AG09309 (cell line): Measurements from ENCODE around the gene WRAP73.
"Not testable (repeated sequence)": the region's sequence is repeated elsewhere in the genome, so short reads cannot be mapped to it uniquely, and the experiment has no call there.

Experiments
- DNase-seq: peaks from one replicate; pipeline ENCODE4 v3.0.0-alpha.2; 2010; ENCODE audit warnings: low read depth
- H3K4me3 ChIP-seq: 2 replicates; pipeline ENCODE4 v1.5.1; 2011; ENCODE audit warnings: mild to moderate bottlenecking, low read depth, low read length, moderate library complexity; ENCODE audit not compliant: control insufficient read depth
- TF ChIP-seq, protein P1 (sequence below): IDR thresholded peaks from 2 replicates; pipeline ENCODE4 v1.5.1; 2011; ENCODE audit warnings: mild to moderate bottlenecking, low read depth, low read length, inconsistent platforms; ENCODE audit not compliant: insufficient read depth, control insufficient read depth; ENCODE audit errors: missing control alignments

Gene WRAP73

DNA sequence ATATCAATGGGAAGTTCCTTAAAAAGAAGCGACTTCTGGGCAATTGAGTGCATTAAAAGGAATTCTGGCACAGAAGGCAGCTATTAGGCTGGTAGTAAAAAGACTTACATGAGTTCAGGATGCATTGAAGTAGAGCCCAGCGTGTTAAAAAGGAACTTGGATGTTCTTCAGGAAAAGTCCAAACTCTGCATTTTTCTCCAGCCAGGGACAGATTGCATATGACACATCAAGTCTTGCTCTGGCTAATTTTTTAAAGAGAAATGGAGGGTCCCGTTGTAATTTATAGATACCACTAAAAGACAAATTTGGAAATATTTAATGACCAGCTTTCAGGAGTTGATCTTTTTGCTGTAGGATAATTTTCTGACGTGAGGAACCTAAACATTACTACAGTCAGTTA lies 23.9 kb downstream of the WRAP73 start:
- TF ChIP-seq, protein P1, sequence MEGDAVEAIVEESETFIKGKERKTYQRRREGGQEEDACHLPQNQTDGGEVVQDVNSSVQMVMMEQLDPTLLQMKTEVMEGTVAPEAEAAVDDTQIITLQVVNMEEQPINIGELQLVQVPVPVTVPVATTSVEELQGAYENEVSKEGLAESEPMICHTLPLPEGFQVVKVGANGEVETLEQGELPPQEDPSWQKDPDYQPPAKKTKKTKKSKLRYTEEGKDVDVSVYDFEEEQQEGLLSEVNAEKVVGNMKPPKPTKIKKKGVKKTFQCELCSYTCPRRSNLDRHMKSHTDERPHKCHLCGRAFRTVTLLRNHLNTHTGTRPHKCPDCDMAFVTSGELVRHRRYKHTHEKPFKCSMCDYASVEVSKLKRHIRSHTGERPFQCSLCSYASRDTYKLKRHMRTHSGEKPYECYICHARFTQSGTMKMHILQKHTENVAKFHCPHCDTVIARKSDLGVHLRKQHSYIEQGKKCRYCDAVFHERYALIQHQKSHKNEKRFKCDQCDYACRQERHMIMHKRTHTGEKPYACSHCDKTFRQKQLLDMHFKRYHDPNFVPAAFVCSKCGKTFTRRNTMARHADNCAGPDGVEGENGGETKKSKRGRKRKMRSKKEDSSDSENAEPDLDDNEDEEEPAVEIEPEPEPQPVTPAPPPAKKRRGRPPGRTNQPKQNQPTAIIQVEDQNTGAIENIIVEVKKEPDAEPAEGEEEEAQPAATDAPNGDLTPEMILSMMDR: no peak
- peak overlapping the region; percentile 57 for H3K4me3 ChIP-seq
- no peak for DNase-seq

- TF ChIP-seq, protein P1: no peak
- DNase-seq: no peak
Observed at GRCh38 chr1:3625151-3625907, 24.6 kb downstream of the WRAP73 start.

GRCh38 chr1:3624200-3625136 lies 25.4 kb downstream of the WRAP73 start, which contains the start of gene TPRG1L:
Gene TPRG1L, plus strand, starts transcription at chr1:3625015. Its CDS starts 58 bp downstream, at chr1:3625073.
- peak within 1 kb of the TSS; percentile 57 for H3K4me3 ChIP-seq
- DNase-seq: peak; percentile 61
- TF ChIP-seq, protein P1: no peak

More at GRCh38 chr1:3625151-3625907, 24.6 kb downstream of the WRAP73 start:
- peak overlapping the region; percentile 57 for H3K4me3 ChIP-seq

GRCh38 chr1:3623441-3624199 lies 26.3 kb downstream of the WRAP73 start:
- peak overlapping the region; percentile 57 for H3K4me3 ChIP-seq
- DNase-seq: no peak
- TF ChIP-seq, protein P1: no peak

DNA sequence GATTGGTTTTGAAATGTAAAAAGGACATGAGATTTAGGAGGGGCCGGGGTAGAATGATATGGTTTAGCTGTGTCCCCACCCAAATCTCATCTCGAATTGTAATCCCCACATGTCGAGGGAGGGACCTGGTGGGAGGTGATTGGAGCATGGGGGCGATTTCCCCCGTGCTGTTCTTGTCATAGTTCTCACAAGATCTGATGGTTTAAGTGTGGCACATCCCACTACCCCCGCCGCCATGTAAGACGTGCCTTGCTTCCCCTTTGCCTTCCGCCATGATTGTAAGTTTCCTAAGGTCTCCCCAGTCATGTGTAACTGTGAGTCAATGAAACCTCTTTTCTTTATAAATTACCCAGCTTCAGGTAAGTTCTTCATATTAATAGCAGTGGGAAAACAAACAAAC lies 27.8 kb downstream of the WRAP73 start:
- not testable (repeated sequence) for DNase-seq, H3K4me3 ChIP-seq

GRCh38 chr1:3621151-3621671 lies 28.7 kb downstream of the WRAP73 start:
- DNase-seq, H3K4me3 ChIP-seq: not testable (repeated sequence)
- TF ChIP-seq, protein P1: peak; percentile 67
